ENCODE results near the gene AURKA. TPM values are rescaled to one million over a fixed set of nuclear protein-coding genes. Genes with fewer than 3 reads are reported as not detected.

AURKA gene
- polyA plus RNA-seq, 1 of the 3 experiments (the other 2 are of a cell fraction): 24.6 TPM

DNA sequence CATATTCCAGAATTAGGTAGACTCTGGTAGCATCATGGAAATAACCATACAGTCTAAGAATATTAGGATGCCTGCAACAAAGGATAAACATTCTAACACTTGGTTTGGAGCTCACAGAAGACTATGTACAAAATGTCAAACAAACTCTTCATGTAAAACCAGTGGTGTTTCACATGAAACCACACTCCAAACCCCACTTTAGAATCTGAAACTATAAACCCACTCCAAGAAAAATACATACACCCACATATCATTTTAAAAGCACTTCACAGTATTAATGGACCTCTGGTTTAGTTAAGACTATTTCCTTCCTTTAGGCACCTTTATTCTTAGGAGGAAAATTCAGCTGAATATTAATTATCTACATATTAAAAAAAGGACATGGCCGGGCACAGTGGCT, 10.5 kb downstream of the AURKA start:
- Histone ChIP-seq H3K4me1 (ENCODE audit: control insufficient read depth in 1 of 2, insufficient read depth in 2 of 2, low read depth in 1 of 2, low read length in 1 of 2) (no peaks in the 10 kb centered on the region; a peak in 2 of 4 replicates), H3K9me2 (no peaks in the 10 kb centered on the region), H4K20me1 (ENCODE audit: insufficient read depth) (no peaks in the 10 kb centered on the region), H3K79me2 (ENCODE audit: insufficient read depth) (peaks cover 97% of the 10 kb centered on the region), H3K36me3 (replicated peaks in 1 of 2; ENCODE audit: control insufficient read depth in 1 of 2, insufficient read depth in 2 of 2, low read length in 1 of 2) (peaks cover 28 to 43% of the 10 kb centered on the region in 2 experiments), H3K27me3 (ENCODE audit: insufficient read depth) (no peaks in the 10 kb centered on the region), H3K27ac (ENCODE audit: low read depth in 2 of 2, low read length in 1 of 2) (no peak overlapping the region; a peak in 1 of 4 replicates), H3K9me3 (no peaks in the 10 kb centered on the region), H3K9ac (no peak overlapping the region), H3K4me2 (no peak overlapping the region), H3K4me3 (ENCODE audit: low read depth in 2 of 2, low read length in 1 of 2) (no peak overlapping the region), H2AFZ (ENCODE audit: low read depth) (no peak overlapping the region), H3F3A (replicated peaks; ENCODE audit: insufficient read depth) (peaks cover 12% of the 10 kb centered on the region)
- ChIA-PET CTCF (no interaction called here), POLR2A (interaction anchor here (0.7 kb wide), 1 partner anchor 1017 kb away, joined by 3 read pairs; no protein-coding TSS in a partner anchor)
- no peak for TF ChIP-seq TAF1 (IDR thresholded peaks at IDR 0.05; ENCODE audit: borderline replicate concordance, low read depth, low read length)
- no peak for TF ChIP-seq MXI1 (IDR thresholded peaks at IDR 0.05; ENCODE audit: low read depth, low read length)
- TF ChIP-seq FOSL2 (IDR thresholded peaks at IDR 0.05; ENCODE audit: borderline replicate concordance, low read depth): no peak
- TF ChIP-seq, protein P1, sequence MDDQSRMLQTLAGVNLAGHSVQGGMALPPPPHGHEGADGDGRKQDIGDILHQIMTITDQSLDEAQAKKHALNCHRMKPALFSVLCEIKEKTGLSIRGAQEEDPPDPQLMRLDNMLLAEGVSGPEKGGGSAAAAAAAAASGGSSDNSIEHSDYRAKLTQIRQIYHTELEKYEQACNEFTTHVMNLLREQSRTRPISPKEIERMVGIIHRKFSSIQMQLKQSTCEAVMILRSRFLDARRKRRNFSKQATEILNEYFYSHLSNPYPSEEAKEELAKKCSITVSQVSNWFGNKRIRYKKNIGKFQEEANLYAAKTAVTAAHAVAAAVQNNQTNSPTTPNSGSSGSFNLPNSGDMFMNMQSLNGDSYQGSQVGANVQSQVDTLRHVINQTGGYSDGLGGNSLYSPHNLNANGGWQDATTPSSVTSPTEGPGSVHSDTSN (IDR thresholded peaks at IDR 0.05): no peak
- no peak for TF ChIP-seq GATA2 (CRISPR knock-in tag; IDR thresholded peaks at IDR 0.05)
- no peak for TF ChIP-seq MAX (IDR thresholded peaks at IDR 0.05; ENCODE audit: low read depth)
- no peak for TF ChIP-seq RCOR1 (IDR thresholded peaks at IDR 0.05; ENCODE audit: low read length)
- TF ChIP-seq FOXJ3 (CRISPR knock-in tag; IDR thresholded peaks at IDR 0.05): no peak
- no peak for TF ChIP-seq RAD21 (IDR thresholded peaks at IDR 0.05; ENCODE audit: low read length)
- no peak for TF ChIP-seq GABPA (IDR thresholded peaks at IDR 0.05; ENCODE audit: low read depth)
- no peak for TF ChIP-seq ELF1 (IDR thresholded peaks at IDR 0.05)
- no peak for TF ChIP-seq TEAD4 (IDR thresholded peaks at IDR 0.05; ENCODE audit: borderline replicate concordance, insufficient read depth)
- TF ChIP-seq, protein P2, sequence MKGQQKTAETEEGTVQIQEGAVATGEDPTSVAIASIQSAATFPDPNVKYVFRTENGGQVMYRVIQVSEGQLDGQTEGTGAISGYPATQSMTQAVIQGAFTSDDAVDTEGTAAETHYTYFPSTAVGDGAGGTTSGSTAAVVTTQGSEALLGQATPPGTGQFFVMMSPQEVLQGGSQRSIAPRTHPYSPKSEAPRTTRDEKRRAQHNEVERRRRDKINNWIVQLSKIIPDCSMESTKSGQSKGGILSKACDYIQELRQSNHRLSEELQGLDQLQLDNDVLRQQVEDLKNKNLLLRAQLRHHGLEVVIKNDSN (IDR thresholded peaks at IDR 0.05; ENCODE audit: borderline replicate concordance, low read depth): no peak
- no peak for TF ChIP-seq FOXM1 (IDR thresholded peaks at IDR 0.05; ENCODE audit: low read depth)
- TF ChIP-seq NFIC (IDR thresholded peaks at IDR 0.05; ENCODE audit: borderline replicate concordance): no peak
- no peak for DNase-seq
- 89% methylated on average over 1 of the region's 1 CpG for WGBS (ENCODE audit: low lambda C conversion rate)

DNA sequence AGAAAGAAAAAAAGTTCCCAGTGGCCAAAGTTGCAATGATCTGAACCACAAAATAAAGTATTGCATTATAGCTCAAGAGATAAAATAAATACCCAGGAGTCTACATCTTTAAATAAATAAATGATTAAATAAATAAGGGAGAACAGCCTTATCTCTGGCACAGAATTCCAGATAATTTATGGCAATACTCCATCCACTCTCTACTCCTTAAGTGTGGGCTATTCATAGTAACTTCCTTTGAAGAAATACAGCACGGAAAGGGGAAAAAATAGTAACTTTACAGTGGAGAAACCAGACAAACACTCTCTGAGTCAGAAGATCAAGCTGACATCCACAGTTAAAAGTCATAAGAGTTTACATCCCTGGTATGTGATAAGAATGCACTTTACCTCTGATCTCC, 11.6 kb downstream of the AURKA start:
- Histone ChIP-seq H3K4me2 (no peak overlapping the region), H3K27me3 (ENCODE audit: insufficient read depth) (no peaks in the 10 kb centered on the region), H3K79me2 (ENCODE audit: insufficient read depth) (peaks cover 97% of the 10 kb centered on the region), H3K9ac (no peak overlapping the region), H3K36me3 (replicated peaks in 1 of 2; ENCODE audit: control insufficient read depth in 1 of 2, insufficient read depth in 2 of 2, low read length in 1 of 2) (peaks cover 34 to 43% of the 10 kb centered on the region in 2 experiments), H3K27ac (ENCODE audit: low read depth in 2 of 2, low read length in 1 of 2) (peak overlapping the region; percentile 31 to 43; a peak in 3 of 4 replicates), H3K4me1 (ENCODE audit: control insufficient read depth in 1 of 2, insufficient read depth in 2 of 2, low read depth in 1 of 2, low read length in 1 of 2) (no peaks in the 10 kb centered on the region; a peak in 2 of 4 replicates), H3K9me2 (no peaks in the 10 kb centered on the region), H3K9me3 (no peaks in the 10 kb centered on the region), H3F3A (replicated peaks; ENCODE audit: insufficient read depth) (peaks cover 12% of the 10 kb centered on the region), H2AFZ (ENCODE audit: low read depth) (no peak overlapping the region), H4K20me1 (ENCODE audit: insufficient read depth) (no peaks in the 10 kb centered on the region), H3K4me3 (ENCODE audit: low read depth in 2 of 2, low read length in 1 of 2) (no peak overlapping the region)
- WGBS (ENCODE audit: low lambda C conversion rate): 42% methylated on average over 1 of the region's 1 CpG
- ChIA-PET CTCF (no interaction called here), POLR2A (no interaction called here)
- no peak for DNase-seq
- TF ChIP-seq MEF2A (IDR thresholded peaks at IDR 0.05; ENCODE audit: borderline replicate concordance, low read depth) (0 out of 2 replicates have a peak, but pooled peaks have one; percentile 52), EZH2phosphoT487 (IDR thresholded peaks at IDR 0.05; ENCODE audit: borderline replicate concordance, low read depth) (no peak), CTCF (IDR thresholded peaks at IDR 0.05) (no peak), SMC3 (IDR thresholded peaks at IDR 0.05; ENCODE audit: low read depth, low read length) (no peak), FOXJ3 (CRISPR knock-in tag; IDR thresholded peaks at IDR 0.05) (no peak), IRF3 (IDR thresholded peaks at IDR 0.05; ENCODE audit: low read depth, low read length) (no peak), NRF1 (IDR thresholded peaks at IDR 0.05; ENCODE audit: low read depth, low read length) (no peak), TCF12 (IDR thresholded peaks at IDR 0.05) (0 out of 2 replicates have a peak, but pooled peaks have one; percentile 15), NFIC (IDR thresholded peaks at IDR 0.05; ENCODE audit: borderline replicate concordance) (no peak)
- TF ChIP-seq, protein P3, sequence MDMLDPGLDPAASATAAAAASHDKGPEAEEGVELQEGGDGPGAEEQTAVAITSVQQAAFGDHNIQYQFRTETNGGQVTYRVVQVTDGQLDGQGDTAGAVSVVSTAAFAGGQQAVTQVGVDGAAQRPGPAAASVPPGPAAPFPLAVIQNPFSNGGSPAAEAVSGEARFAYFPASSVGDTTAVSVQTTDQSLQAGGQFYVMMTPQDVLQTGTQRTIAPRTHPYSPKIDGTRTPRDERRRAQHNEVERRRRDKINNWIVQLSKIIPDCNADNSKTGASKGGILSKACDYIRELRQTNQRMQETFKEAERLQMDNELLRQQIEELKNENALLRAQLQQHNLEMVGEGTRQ (IDR thresholded peaks at IDR 0.05; ENCODE audit: borderline replicate concordance, low read depth, low read length): no peak
- TF ChIP-seq, protein P2 (IDR thresholded peaks at IDR 0.05; ENCODE audit: borderline replicate concordance, low read depth): no peak

All from SK-N-SH (cell line).